Measurements from ENCODE around the gene SLC26A11. TPM values are rescaled to one million over a fixed set of nuclear protein-coding genes. Genes with fewer than 3 reads are reported as not detected.

Gene SLC26A11
- total and polyA plus RNA-seq, 7 donors, result 2.3 to 14.5 (median 9.3) TPM

DNA sequence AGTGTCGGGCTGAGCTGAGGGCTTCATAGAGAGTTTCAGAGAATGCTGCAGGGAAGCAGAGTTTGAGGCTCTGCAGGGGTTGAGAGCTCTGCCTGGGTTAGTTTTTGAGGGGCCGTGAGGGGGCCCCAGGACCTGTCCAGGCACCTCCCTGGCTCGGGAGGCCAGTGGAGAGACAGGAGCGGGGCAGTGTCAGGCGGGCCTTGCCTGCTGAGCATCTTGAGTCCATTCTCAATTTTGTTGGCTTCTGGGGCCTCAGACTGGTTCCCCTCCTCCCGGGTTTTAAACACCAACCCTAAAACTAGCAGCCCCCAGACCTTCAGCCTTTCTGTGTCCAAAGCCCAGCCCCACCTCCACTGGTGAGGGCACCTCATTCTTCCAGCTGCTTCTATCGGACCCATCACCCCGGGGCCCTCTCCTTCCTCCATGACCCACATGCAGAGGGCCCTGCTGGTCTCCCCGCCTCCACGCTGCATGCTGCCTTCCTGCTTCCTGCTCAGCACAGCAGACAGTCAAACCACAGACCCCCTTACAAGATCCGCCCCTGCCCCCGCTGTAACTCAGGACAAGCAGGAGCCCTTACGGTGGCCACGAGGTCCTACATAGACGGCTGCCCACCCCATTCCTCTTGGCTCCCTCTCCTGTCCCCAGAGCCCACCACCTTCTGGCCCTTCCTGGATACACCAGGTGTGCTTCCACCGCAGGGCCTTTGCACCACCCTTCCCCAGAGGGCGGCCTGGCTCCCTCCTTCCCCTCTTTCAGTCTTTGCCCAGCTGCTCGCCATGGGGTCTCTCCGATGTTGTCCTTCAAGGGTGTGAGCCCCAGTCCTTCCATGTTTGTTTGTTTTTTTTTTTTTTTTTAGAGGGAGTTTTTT lies 44.2 kb downstream of the SLC26A11 start:
- no peak for TF ChIP-seq EP300 (IDR thresholded peaks at IDR 0.05)
- TF ChIP-seq, protein P1, sequence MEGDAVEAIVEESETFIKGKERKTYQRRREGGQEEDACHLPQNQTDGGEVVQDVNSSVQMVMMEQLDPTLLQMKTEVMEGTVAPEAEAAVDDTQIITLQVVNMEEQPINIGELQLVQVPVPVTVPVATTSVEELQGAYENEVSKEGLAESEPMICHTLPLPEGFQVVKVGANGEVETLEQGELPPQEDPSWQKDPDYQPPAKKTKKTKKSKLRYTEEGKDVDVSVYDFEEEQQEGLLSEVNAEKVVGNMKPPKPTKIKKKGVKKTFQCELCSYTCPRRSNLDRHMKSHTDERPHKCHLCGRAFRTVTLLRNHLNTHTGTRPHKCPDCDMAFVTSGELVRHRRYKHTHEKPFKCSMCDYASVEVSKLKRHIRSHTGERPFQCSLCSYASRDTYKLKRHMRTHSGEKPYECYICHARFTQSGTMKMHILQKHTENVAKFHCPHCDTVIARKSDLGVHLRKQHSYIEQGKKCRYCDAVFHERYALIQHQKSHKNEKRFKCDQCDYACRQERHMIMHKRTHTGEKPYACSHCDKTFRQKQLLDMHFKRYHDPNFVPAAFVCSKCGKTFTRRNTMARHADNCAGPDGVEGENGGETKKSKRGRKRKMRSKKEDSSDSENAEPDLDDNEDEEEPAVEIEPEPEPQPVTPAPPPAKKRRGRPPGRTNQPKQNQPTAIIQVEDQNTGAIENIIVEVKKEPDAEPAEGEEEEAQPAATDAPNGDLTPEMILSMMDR (IDR thresholded peaks at IDR 0.05), result no peak
- no peak for TF ChIP-seq POLR2A (IDR thresholded peaks at IDR 0.05)
- TF ChIP-seq POLR2AphosphoS5 (IDR thresholded peaks at IDR 0.05), result no peak
- H3K9me3 ChIP-seq, result no peaks in the 10 kb centered on the region
- peak overlapping the region in 3 of 4 donors; percentile 36 to 42 (median 42) for H3K4me3 ChIP-seq
- no peaks in the 10 kb centered on the region for H3K27me3 ChIP-seq
- intact Hi-C loops (cut with DNase I), result loop anchor here (5.0 kb wide), 4 partner anchors 42 to 422 kb away; partner anchors contain the start of genes CCDC40, GAA, SGSH and SLC26A11
- H3K36me3 ChIP-seq, result peaks cover 0 to 39% (median 8%) of the 10 kb centered on the region in 4 donors
- DNase-seq, result no peak
- peaks cover 0 to 39% (median 38%) of the 10 kb centered on the region in 4 donors for H3K4me1 ChIP-seq
- 44 to 77% methylated on average over 19 of the region's 19 CpGs for WGBS, 2 donors
- peak overlapping the region; percentile 94 to 100 (median 99) for H3K27ac ChIP-seq

DNA sequence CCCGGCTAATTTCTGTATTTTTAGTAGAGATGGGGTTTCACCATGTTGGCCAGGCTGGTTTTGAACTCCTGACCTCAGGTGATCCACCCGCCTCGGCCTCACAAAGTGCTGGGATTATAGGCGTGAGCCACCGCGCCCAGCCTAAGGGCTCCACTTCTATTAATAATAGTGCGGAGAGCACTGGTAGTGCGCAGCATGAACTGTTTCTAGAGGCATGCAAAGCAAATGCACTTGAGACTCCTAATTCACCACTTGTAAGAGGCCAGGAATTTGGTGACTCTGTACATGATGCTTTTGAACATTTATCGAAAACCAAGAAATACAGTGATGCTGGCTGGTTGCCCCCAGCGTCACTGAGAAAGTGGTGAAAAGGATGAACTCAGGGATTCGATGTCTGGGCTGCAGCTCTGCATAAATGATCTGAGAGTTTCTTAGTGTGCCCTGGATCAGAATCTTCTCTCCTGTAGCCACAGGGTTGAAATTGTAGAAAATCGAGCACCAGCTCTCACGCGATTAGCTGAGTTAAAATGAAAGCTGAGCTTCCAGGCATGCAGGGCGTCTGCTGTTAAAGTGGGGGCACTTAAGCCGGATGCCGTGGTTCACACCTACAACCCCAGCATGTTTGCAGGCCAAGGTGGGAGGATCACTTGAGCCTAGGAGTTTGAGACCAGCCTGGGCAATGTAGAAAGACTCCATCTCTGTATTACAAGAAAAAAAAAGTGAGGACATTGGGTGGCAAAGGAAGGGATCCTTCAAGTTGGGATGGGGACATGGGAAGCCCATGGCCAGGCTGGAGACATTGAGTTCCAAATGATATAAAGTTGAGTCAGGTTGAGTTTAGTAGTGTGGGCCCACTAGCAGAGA lies 45.2 kb downstream of the SLC26A11 start:
- H3K27ac ChIP-seq, result no peak overlapping the region
- no peak overlapping the region for H3K4me3 ChIP-seq
- TF ChIP-seq POLR2A (IDR thresholded peaks at IDR 0.05), result no peak
- no peak for TF ChIP-seq EP300 (IDR thresholded peaks at IDR 0.05)
- TF ChIP-seq, protein P1 (IDR thresholded peaks at IDR 0.05), result no peak
- no peak for TF ChIP-seq POLR2AphosphoS5 (IDR thresholded peaks at IDR 0.05)
- DNase-seq, result no peak
- intact Hi-C loops (cut with DNase I), result no loop called here
- H3K27me3 ChIP-seq, result no peaks in the 10 kb centered on the region
- H3K36me3 ChIP-seq, result peaks cover 0 to 48% (median 8%) of the 10 kb centered on the region in 4 donors
- H3K9me3 ChIP-seq, result no peaks in the 10 kb centered on the region
- WGBS, 2 donors, result 75 to 88% methylated on average over 17 of the region's 17 CpGs
- peaks cover 0 to 34% (median 33%) of the 10 kb centered on the region in 4 donors for H3K4me1 ChIP-seq

DNA sequence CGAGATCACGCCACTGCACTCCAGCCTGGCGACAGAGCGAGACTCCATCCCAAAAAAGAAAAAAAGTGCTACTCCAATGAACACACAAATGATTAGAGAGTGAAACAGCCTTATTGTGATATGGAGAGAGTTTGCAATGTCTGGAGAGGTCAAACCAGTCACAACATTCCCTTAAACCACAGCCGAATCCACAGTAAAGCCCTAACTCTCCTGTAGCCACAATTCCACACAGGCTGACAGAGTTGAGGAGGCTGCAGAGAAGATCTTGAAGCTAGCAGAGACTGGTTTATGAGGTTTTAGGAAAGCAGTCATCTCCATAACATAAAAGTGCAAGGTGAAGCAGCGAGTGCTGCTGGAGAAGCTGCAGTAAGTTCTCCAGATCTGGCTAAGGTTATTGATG lies 47.2 kb downstream of the SLC26A11 start:
- no peak for DNase-seq
- peaks cover 0 to 48% (median 8%) of the 10 kb centered on the region in 4 donors for H3K36me3 ChIP-seq
- no peaks in the 10 kb centered on the region for H3K9me3 ChIP-seq
- no peak overlapping the region for H3K27ac ChIP-seq
- intact Hi-C loops (cut with DNase I), result no loop called here
- WGBS, 2 donors, result 96 to 98% methylated on average over 6 of the region's 6 CpGs
- peaks cover 0 to 24% (median 23%) of the 10 kb centered on the region in 4 donors for H3K4me1 ChIP-seq
- TF ChIP-seq EP300 (IDR thresholded peaks at IDR 0.05) (no peak), POLR2AphosphoS5 (IDR thresholded peaks at IDR 0.05) (no peak), POLR2A (IDR thresholded peaks at IDR 0.05) (no peak)
- TF ChIP-seq, protein P1 (IDR thresholded peaks at IDR 0.05), result no peak
- H3K4me3 ChIP-seq, result no peak overlapping the region
- H3K27me3 ChIP-seq, result no peaks in the 10 kb centered on the region

DNA sequence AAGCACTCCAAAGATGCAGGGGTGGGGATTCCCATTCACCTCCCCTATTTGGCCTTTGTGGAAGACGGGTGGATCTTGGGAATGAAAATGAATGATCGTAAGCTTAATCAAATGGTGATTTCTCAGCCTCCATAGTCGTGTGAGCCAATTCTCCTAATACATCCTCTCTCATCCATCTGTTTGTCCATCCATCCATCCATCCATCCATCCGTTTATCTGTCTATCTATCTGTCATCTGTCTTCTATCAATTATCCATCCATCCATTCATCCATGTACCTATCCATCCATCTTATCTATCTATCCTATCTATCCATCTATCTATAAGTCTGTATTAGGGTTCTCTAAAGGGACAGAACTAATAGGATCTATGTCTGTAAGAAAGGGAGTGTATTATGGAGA lies 48.2 kb downstream of the SLC26A11 start:
- intact Hi-C loops (cut with DNase I), result no loop called here
- TF ChIP-seq, protein P1 (IDR thresholded peaks at IDR 0.05), result no peak
- TF ChIP-seq EP300 (IDR thresholded peaks at IDR 0.05), result no peak
- TF ChIP-seq POLR2AphosphoS5 (IDR thresholded peaks at IDR 0.05), result no peak
- no peak for TF ChIP-seq POLR2A (IDR thresholded peaks at IDR 0.05)
- Histone ChIP-seq H3K4me3 (no peak overlapping the region), H3K27ac (no peak overlapping the region), H3K27me3 (no peaks in the 10 kb centered on the region), H3K36me3 (peaks cover 0 to 54% (median 9%) of the 10 kb centered on the region in 4 donors), H3K4me1 (peaks cover 0 to 14% (median 13%) of the 10 kb centered on the region in 4 donors), H3K9me3 (no peaks in the 10 kb centered on the region)
- no peak for DNase-seq
- 83 to 86% methylated on average over 4 of the region's 4 CpGs for WGBS, 2 donors
